ENCODE data around the gene STBD1.

STBD1 gene

GRCh38 chr4:76339364-76339763 is 32.8 kb downstream of the STBD1 start:
- no CpG with 5 or more reads among the region's 2 CpGs for WGBS (ENCODE audit: extremely low coverage, insufficient coverage, low lambda C conversion rate)
- Histone ChIP-seq H2BK120ac (ENCODE audit: low read depth, low read length) (no peak overlapping the region), H3K27ac (ENCODE audit: low read depth, low read length) (no peak overlapping the region), H3K4me2 (ENCODE audit: low read length) (no peak overlapping the region), H3K18ac (ENCODE audit: low read length) (no peak overlapping the region), H4K5ac (ENCODE audit: low read length) (no peak overlapping the region), H2BK5ac (ENCODE audit: low read length) (no peak overlapping the region), H3K79me1 (ENCODE audit: low read length) (no peaks in the 10 kb centered on the region), H3K56ac (ENCODE audit: low read length) (no peak overlapping the region), H3K4me3 (ENCODE audit: low read length) (no peak overlapping the region), H3K23ac (ENCODE audit: low read length) (no peak overlapping the region), H2BK15ac (replicated peaks; ENCODE audit: low read depth) (no peak overlapping the region), H3K79me2 (ENCODE audit: control insufficient read depth, insufficient read depth, low read length) (no peaks in the 10 kb centered on the region), H4K8ac (ENCODE audit: low read depth, low read length) (no peak overlapping the region), H3K4me1 (ENCODE audit: control insufficient read depth, low read depth, low read length) (no peaks in the 10 kb centered on the region), H3K4ac (ENCODE audit: low read depth, low read length) (no peak overlapping the region), H3K36me3 (ENCODE audit: control insufficient read depth, insufficient read depth, low read length) (no peaks in the 10 kb centered on the region), H3K9ac (ENCODE audit: low read length) (no peak overlapping the region), H2AK5ac (ENCODE audit: low read length) (no peak overlapping the region), H3K27me3 (ENCODE audit: insufficient read depth, low read length, poor library complexity) (no peaks in the 10 kb centered on the region)
- DNase-seq, result no peak

- no peak overlapping the region for H2BK120ac ChIP-seq (ENCODE audit: low read depth, low read length)
- no peak overlapping the region for H3K23ac ChIP-seq (ENCODE audit: low read length)
- no peaks in the 10 kb centered on the region for H3K36me3 ChIP-seq (ENCODE audit: control insufficient read depth, insufficient read depth, low read length)
- no peak overlapping the region for H2BK15ac ChIP-seq (replicated peaks; ENCODE audit: low read depth)
- DNase-seq, result no peak
- H3K79me1 ChIP-seq (ENCODE audit: low read length), result no peaks in the 10 kb centered on the region
- no peak overlapping the region for H3K4me2 ChIP-seq (ENCODE audit: low read length)
- no peak overlapping the region for H2AK5ac ChIP-seq (ENCODE audit: low read length)
- no peak overlapping the region for H3K56ac ChIP-seq (ENCODE audit: low read length)
- no peaks in the 10 kb centered on the region for H3K27me3 ChIP-seq (ENCODE audit: insufficient read depth, low read length, poor library complexity)
- no peak overlapping the region for H3K18ac ChIP-seq (ENCODE audit: low read length)
- no peak overlapping the region for H3K4ac ChIP-seq (ENCODE audit: low read depth, low read length)
- H4K5ac ChIP-seq (ENCODE audit: low read length), result no peak overlapping the region
- no peak overlapping the region for H4K8ac ChIP-seq (ENCODE audit: low read depth, low read length)
- no peaks in the 10 kb centered on the region for H3K4me1 ChIP-seq (ENCODE audit: control insufficient read depth, low read depth, low read length)
- no peak overlapping the region for H3K27ac ChIP-seq (ENCODE audit: low read depth, low read length)
- no peak overlapping the region for H2BK5ac ChIP-seq (ENCODE audit: low read length)
- no peak overlapping the region for H3K9ac ChIP-seq (ENCODE audit: low read length)
- H3K4me3 ChIP-seq (ENCODE audit: low read length), result no peak overlapping the region
- no peaks in the 10 kb centered on the region for H3K79me2 ChIP-seq (ENCODE audit: control insufficient read depth, insufficient read depth, low read length)
Measured at GRCh38 chr4:76341063-76341462, 34.5 kb downstream of the STBD1 start.

GRCh38 chr4:76342191-76342590 is 35.7 kb downstream of the STBD1 start:
- no peak overlapping the region for H3K18ac ChIP-seq (ENCODE audit: low read length)
- no CpG with 5 or more reads among the region's 1 CpG for WGBS (ENCODE audit: extremely low coverage, insufficient coverage, low lambda C conversion rate)
- H3K4me1 ChIP-seq (ENCODE audit: control insufficient read depth, low read depth, low read length), result no peaks in the 10 kb centered on the region
- no peak overlapping the region for H3K4me2 ChIP-seq (ENCODE audit: low read length)
- H3K36me3 ChIP-seq (ENCODE audit: control insufficient read depth, insufficient read depth, low read length), result no peaks in the 10 kb centered on the region
- H3K23ac ChIP-seq (ENCODE audit: low read length), result no peak overlapping the region
- no peak overlapping the region for H3K4me3 ChIP-seq (ENCODE audit: low read length)
- H3K9ac ChIP-seq (ENCODE audit: low read length), result no peak overlapping the region
- no peak overlapping the region for H2BK120ac ChIP-seq (ENCODE audit: low read depth, low read length)
- no peak overlapping the region for H2AK5ac ChIP-seq (ENCODE audit: low read length)
- H4K5ac ChIP-seq (ENCODE audit: low read length), result no peak overlapping the region
- H3K56ac ChIP-seq (ENCODE audit: low read length), result no peak overlapping the region
- no peak overlapping the region for H2BK15ac ChIP-seq (replicated peaks; ENCODE audit: low read depth)
- H4K8ac ChIP-seq (ENCODE audit: low read depth, low read length), result no peak overlapping the region
- no peak overlapping the region for H3K4ac ChIP-seq (ENCODE audit: low read depth, low read length)
- H3K79me2 ChIP-seq (ENCODE audit: control insufficient read depth, insufficient read depth, low read length), result no peaks in the 10 kb centered on the region
- no peaks in the 10 kb centered on the region for H3K27me3 ChIP-seq (ENCODE audit: insufficient read depth, low read length, poor library complexity)
- no peak overlapping the region for H2BK5ac ChIP-seq (ENCODE audit: low read length)
- no peak for DNase-seq
- H3K79me1 ChIP-seq (ENCODE audit: low read length), result no peaks in the 10 kb centered on the region
- H3K27ac ChIP-seq (ENCODE audit: low read depth, low read length), result no peak overlapping the region

GRCh38 chr4:76342803-76343202 is 36.3 kb downstream of the STBD1 start:
- Histone ChIP-seq H3K79me2 (ENCODE audit: control insufficient read depth, insufficient read depth, low read length) (no peaks in the 10 kb centered on the region), H3K18ac (ENCODE audit: low read length) (no peak overlapping the region), H3K23ac (ENCODE audit: low read length) (no peak overlapping the region), H3K27ac (ENCODE audit: low read depth, low read length) (no peak overlapping the region), H3K4ac (ENCODE audit: low read depth, low read length) (no peak overlapping the region), H3K27me3 (ENCODE audit: insufficient read depth, low read length, poor library complexity) (no peaks in the 10 kb centered on the region), H3K79me1 (ENCODE audit: low read length) (no peaks in the 10 kb centered on the region), H3K9ac (ENCODE audit: low read length) (no peak overlapping the region), H3K36me3 (ENCODE audit: control insufficient read depth, insufficient read depth, low read length) (no peaks in the 10 kb centered on the region), H4K8ac (ENCODE audit: low read depth, low read length) (no peak overlapping the region), H2BK15ac (replicated peaks; ENCODE audit: low read depth) (no peak overlapping the region), H2BK120ac (ENCODE audit: low read depth, low read length) (no peak overlapping the region), H2BK5ac (ENCODE audit: low read length) (no peak overlapping the region), H2AK5ac (ENCODE audit: low read length) (no peak overlapping the region), H4K5ac (ENCODE audit: low read length) (no peak overlapping the region), H3K56ac (ENCODE audit: low read length) (no peak overlapping the region), H3K4me1 (ENCODE audit: control insufficient read depth, low read depth, low read length) (no peaks in the 10 kb centered on the region), H3K4me3 (ENCODE audit: low read length) (no peak overlapping the region), H3K4me2 (ENCODE audit: low read length) (no peak overlapping the region)
- DNase-seq, result no peak
- no CpG with 5 or more reads among the region's 2 CpGs for WGBS (ENCODE audit: extremely low coverage, insufficient coverage, low lambda C conversion rate)

- no peak overlapping the region for H3K18ac ChIP-seq (ENCODE audit: low read length)
- no peak overlapping the region for H3K4me3 ChIP-seq (ENCODE audit: low read length)
- no peaks in the 10 kb centered on the region for H3K27me3 ChIP-seq (ENCODE audit: insufficient read depth, low read length, poor library complexity)
- no peaks in the 10 kb centered on the region for H3K79me1 ChIP-seq (ENCODE audit: low read length)
- no peaks in the 10 kb centered on the region for H3K4me1 ChIP-seq (ENCODE audit: control insufficient read depth, low read depth, low read length)
- no peak overlapping the region for H3K27ac ChIP-seq (ENCODE audit: low read depth, low read length)
- H3K4ac ChIP-seq (ENCODE audit: low read depth, low read length), result no peak overlapping the region
- H3K56ac ChIP-seq (ENCODE audit: low read length), result no peak overlapping the region
- H3K4me2 ChIP-seq (ENCODE audit: low read length), result no peak overlapping the region
- H2AK5ac ChIP-seq (ENCODE audit: low read length), result no peak overlapping the region
- no peaks in the 10 kb centered on the region for H3K36me3 ChIP-seq (ENCODE audit: control insufficient read depth, insufficient read depth, low read length)
- H3K9ac ChIP-seq (ENCODE audit: low read length), result no peak overlapping the region
- H4K5ac ChIP-seq (ENCODE audit: low read length), result no peak overlapping the region
- no peaks in the 10 kb centered on the region for H3K79me2 ChIP-seq (ENCODE audit: control insufficient read depth, insufficient read depth, low read length)
- DNase-seq, result no peak
- H2BK120ac ChIP-seq (ENCODE audit: low read depth, low read length), result no peak overlapping the region
- H2BK5ac ChIP-seq (ENCODE audit: low read length), result no peak overlapping the region
- WGBS (ENCODE audit: extremely low coverage, insufficient coverage, low lambda C conversion rate), result no CpG with 5 or more reads among the region's 9 CpGs
- H4K8ac ChIP-seq (ENCODE audit: low read depth, low read length), result no peak overlapping the region
- no peak overlapping the region for H3K23ac ChIP-seq (ENCODE audit: low read length)
- H2BK15ac ChIP-seq (replicated peaks; ENCODE audit: low read depth), result no peak overlapping the region
Measured at GRCh38 chr4:76354517-76355473, 48.3 kb downstream of the STBD1 start.

- DNase-seq, result no peak
- no peaks in the 10 kb centered on the region for H3K27me3 ChIP-seq (ENCODE audit: insufficient read depth, low read length, poor library complexity)
- H4K5ac ChIP-seq (ENCODE audit: low read length), result no peak overlapping the region
- H3K4me1 ChIP-seq (ENCODE audit: control insufficient read depth, low read depth, low read length), result no peaks in the 10 kb centered on the region
- no peak overlapping the region for H2BK120ac ChIP-seq (ENCODE audit: low read depth, low read length)
- H2BK5ac ChIP-seq (ENCODE audit: low read length), result no peak overlapping the region
- no CpG with 5 or more reads among the region's 2 CpGs for WGBS (ENCODE audit: extremely low coverage, insufficient coverage, low lambda C conversion rate)
- no peak overlapping the region for H3K4me2 ChIP-seq (ENCODE audit: low read length)
- H3K56ac ChIP-seq (ENCODE audit: low read length), result no peak overlapping the region
- no peaks in the 10 kb centered on the region for H3K79me2 ChIP-seq (ENCODE audit: control insufficient read depth, insufficient read depth, low read length)
- H3K9ac ChIP-seq (ENCODE audit: low read length), result no peak overlapping the region
- H4K8ac ChIP-seq (ENCODE audit: low read depth, low read length), result no peak overlapping the region
- no peak overlapping the region for H3K18ac ChIP-seq (ENCODE audit: low read length)
- no peaks in the 10 kb centered on the region for H3K36me3 ChIP-seq (ENCODE audit: control insufficient read depth, insufficient read depth, low read length)
- H3K4me3 ChIP-seq (ENCODE audit: low read length), result no peak overlapping the region
- no peaks in the 10 kb centered on the region for H3K79me1 ChIP-seq (ENCODE audit: low read length)
- no peak overlapping the region for H3K23ac ChIP-seq (ENCODE audit: low read length)
- H2AK5ac ChIP-seq (ENCODE audit: low read length), result no peak overlapping the region
- no peak overlapping the region for H3K4ac ChIP-seq (ENCODE audit: low read depth, low read length)
- no peak overlapping the region for H2BK15ac ChIP-seq (replicated peaks; ENCODE audit: low read depth)
- no peak overlapping the region for H3K27ac ChIP-seq (ENCODE audit: low read depth, low read length)
Measured at GRCh38 chr4:76357981-76358380, 51.4 kb downstream of the STBD1 start.

All from mesendoderm (in vitro differentiated cells).